Dermis lymphatic vessel endothelial cell (primary cell): ENCODE measurements around the gene APC. TPM values are rescaled to one million over a fixed set of nuclear protein-coding genes. Genes with fewer than 3 reads are reported as not detected.

Experiments
- total RNA-seq: library from RNA; depleted of rRNA; stranded (reverse); fragments of >200 nt; gene quantifications from 2 replicates; pipeline ENCODE4 v1.2.1, GENCODE V29; 2014

Gene APC
- 66.0 and 73.7 TPM in 2 replicates for total RNA-seq

DNA sequence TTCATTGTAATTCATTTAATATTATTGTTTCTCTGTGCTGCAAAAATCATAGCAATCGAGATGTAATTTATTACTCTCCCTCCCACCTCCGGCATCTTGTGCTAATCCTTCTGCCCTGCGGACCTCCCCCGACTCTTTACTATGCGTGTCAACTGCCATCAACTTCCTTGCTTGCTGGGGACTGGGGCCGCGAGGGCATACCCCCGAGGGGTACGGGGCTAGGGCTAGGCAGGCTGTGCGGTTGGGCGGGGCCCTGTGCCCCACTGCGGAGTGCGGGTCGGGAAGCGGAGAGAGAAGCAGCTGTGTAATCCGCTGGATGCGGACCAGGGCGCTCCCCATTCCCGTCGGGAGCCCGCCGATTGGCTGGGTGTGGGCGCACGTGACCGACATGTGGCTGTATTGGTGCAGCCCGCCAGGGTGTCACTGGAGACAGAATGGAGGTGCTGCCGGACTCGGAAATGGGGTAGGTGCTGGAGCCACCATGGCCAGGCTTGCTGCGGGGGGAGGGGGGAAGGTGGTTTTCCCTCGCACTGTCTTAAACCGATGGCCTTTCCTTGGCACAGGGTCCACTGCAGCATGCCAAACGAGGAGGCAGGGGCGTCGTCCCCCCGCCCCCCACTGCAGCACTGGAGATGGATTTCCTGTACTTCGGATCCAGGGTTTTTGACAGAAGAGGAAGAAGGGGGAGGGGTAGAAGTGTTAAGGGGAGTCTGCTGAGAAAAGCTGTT, at the start of gene APC:
Gene APC, plus strand, starts transcription at position 423 of the 728 bp plus-strand sequence. CDS start 17,006 bp downstream, outside the sequence.

DNA sequence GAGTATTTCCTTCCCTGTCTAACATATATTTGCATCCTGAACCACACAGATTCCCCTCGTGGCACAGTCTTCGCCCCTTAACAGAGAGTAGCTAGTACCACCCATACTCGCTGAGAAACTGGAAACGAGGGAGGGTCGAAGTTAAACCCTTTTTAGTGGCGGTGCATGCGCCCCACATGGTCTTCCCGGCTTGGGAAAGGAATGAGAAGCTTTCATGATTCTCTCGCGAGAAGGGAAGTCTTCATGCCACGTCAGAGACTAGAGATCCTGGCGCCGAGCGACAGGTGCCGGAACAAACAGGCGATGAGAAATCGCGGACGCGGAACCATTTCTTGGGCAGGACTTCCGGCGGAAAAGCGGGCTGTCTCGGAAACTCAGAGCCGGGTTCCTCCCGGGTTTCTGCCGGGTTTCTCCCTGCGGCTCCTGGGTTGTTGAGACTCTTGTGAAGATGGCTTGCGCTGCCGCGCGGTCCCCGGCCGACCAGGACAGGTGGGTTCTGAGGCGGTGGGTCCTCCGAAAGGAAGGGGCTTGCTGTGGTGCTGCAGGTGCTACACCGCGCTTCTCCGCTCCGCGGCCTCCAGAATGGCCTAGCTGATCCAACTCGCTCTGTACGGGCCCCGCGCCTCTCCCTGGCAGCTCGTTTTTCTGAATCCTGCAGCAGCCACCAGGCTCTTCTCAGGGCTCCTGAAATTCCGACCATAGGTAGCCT, 123.4 kb downstream of the APC start, which contains the start of gene SRP19:
Gene SRP19, plus strand, starts transcription at position 359 of the 709 bp plus-strand sequence. Its CDS starts 90 bp downstream, at position 449.

Other genes starting within 250 kb of the APC start
- 31.2 and 50.5 TPM in 2 replicates for gene SRP19, start 123.4 kb downstream of the APC start, total RNA-seq
- 52.8 and 89.1 TPM in 2 replicates for gene REEP5, start 184.3 kb downstream of the APC start, total RNA-seq
- 28.6 and 44.1 TPM in 2 replicates for gene DCP2, start 238.9 kb downstream of the APC start, total RNA-seq